HG03095 (cell line): ENCODE data around the gene MRAP.
"Not testable (repeated sequence)": the region's sequence is repeated elsewhere in the genome, so short reads cannot be mapped to it uniquely, and the experiment has no call there.

Experiments used
- ATAC-seq: cut with Tn5 transposase; IDR thresholded peaks from one replicate; pipeline ENCODE4 v1.9.1; 2021; ENCODE audit warnings: moderate library complexity; ENCODE audit not compliant: unreplicated experiment

MRAP gene

DNA sequence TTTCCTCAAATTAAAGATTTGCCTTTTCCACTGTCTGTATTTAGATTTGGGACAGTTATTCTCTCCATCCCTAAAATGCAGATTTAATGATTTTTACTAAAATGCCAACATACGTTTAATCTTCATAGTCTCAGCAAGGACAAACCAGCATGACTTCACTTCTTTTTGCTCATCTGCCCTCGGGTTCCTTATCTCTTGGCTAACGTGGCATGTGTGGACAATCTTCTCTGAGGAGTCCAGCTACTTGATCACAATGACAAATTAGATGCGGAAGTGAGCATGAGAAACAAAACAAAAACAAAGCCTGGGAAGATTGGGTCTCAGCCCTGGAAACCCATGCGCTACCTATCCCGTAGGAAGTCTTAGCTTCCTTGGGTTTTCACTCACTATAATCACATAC is 1.0 kb downstream of the MRAP start:
- ATAC-seq, result no peak

DNA sequence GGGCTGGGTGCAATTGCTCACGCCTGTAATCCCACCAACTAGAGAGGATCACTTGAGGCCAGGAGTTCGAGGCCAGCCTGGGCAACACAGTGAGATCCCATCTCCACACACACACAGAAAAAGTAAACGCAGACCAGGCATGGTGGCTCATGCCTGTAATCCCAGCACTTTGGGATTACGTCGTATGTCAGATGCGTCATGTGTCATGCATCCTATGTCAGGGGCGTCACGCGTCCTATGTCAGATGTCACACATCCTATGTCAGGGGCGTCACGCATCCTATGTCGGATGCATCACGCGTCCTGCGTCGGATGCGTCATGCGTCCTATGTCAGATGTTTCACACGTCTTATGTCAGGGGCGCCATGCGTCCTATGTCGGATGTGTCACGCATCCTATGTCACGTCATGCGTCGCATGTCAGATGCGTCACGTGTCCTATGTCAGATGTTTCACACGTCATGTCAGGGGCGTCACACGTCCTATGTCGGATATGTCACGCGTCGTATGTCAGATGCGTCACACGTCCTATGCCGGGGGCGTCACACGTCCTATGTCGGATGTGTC is 1.5 kb downstream of the MRAP start:
- ATAC-seq, result no peak

DNA sequence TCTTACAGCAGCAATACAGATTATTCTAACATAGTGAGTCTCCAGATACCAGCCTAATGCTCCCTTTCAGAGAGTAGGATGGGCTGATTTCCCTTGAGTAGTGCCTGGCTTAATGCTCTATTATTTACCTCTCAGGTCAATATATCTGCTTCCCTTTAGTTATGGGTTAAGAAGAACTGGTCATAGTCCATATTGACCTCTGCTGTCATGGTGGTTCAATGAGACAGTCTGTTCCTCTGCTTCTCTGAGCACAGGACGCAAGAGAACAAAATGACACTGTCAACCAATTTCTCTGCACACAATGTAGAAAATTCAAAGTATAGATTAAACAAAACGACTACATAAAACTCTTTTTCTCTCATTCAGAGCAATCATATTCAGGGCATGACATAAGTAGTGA is 2.9 kb downstream of the MRAP start:
- no peak for ATAC-seq

DNA sequence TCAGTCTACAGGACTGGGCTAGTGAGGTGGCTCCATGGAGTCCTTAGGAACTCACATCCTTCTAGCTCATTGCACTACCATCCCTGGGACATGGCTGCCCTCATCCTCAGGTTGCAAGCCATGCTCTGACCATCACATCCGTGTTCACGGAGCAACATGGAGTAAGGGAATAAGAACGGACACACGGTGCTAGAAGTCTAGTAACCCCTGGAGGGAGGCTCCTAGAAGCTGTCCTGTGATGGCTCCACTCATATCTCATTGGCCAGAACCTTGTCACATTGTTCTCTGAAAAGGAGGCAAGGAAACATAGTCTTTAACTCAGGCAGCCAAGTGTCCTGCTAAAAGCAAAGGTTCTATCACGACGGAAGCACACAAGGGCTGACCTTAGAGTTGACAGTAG is 3.9 kb downstream of the MRAP start:
- ATAC-seq, result no peak

DNA sequence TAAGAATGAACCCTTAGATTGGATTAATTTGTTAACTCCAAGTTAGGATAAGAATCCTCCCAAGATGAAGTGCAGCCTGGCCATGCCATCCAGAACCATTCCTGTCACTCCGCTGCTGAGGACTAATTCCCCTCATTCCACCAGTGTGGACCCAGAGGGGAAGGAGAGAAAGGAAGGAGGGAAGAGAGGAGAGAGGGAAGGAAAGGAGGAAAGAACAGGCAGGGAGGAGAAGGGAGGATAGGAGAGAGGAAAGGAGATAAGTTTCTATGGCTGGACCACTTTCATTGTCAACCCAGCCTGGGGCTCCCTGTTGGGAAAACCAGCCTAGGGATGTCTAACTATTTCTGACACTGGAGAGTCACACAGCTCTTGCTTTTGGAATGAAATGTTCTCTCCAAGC is 4.7 kb downstream of the MRAP start:
- ATAC-seq, result no peak

DNA sequence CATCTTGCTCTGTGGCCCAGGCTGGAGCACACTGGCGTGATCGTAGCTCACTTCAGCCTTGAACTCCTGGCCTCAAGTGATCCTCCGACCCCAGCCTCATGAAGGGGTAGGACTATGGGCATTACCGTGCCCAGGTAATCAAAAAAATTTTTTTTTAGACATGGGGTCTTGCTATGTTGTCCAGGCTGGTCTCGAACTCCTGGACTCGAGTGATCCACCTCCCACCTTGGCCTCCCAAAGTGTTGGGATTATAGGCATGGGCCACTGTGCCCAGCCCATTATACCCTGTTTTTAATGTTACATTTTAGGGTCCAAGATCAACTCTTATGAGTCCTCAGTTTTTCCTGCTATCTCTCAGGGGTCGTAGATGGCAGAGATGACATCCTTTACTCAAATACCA is 6.3 kb downstream of the MRAP start:
- no peak for ATAC-seq

DNA sequence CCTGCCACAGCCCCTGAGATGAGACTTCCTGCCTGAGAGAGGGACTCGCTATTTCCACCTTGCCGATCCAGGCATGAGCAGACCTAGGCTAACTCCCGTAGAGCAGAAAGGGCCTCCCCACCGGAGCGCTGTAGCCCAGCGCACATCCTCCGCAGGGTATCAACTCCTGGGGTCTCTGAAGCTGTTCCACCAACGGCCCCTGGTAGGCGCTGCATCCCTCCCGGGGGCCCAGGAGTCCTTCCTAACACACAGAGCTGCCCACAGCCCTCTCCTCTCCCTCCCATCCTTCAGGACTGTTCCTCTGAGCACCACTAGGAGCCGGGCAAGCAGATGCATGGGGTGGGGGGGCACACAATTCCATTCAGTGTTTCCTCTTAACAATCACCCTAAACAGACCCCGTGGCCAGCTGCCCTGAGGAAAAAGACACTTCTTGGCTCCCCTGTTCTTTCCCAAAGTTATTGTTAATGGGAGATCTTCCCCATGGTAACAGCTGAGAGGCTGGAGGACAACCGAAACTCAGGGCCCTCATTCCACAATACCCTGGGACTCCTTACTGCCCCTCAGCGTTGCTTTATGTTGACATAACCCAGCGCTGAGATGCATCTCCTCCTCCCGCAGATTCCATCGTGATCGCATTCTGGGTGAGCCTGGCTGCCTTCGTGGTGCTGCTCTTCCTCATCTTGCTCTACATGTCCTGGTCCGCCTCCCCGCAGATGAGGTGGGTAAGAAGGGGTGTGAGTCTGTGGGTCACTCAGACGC is 7.5 kb downstream of the MRAP start:
- no peak for ATAC-seq

DNA sequence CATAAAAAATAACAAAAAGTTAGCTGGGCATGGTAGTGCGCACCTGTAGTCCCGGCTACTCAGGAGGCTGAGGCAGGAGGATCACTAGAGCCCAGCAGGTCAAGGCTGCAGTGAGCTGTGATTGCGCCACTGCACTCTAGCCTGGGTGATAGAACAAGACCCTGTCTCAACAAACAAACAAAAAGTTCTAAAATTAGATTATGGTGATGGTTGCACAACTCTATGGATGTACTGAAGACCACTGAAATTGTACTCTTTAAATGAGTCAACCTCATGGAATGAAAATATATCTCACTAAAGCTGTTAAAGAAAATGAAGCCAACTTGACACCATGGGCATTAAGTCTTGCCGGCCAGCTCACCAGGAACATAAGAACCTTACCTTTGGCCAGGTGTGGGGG is 9.1 kb downstream of the MRAP start:
- no peak for ATAC-seq

DNA sequence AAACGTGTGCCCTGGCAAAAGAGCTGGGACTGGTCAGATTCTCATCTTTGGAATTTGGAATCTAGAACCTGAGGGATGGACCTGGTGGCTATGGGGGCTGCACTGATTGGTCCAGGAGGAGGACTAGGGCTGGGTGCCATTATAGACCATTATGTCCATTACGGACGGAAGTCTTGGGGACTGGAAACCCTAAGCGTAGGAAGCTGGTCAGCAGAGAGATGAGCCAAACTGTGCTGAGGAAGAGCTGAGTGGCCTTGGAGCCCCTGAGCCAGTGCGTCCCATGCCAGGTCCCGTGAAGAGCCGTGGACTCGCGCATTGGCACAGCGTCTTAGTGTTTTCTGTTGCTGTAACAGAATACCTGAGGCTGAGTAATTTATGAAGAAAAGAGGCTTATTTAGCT is 10.0 kb downstream of the MRAP start:
- ATAC-seq, result no peak

DNA sequence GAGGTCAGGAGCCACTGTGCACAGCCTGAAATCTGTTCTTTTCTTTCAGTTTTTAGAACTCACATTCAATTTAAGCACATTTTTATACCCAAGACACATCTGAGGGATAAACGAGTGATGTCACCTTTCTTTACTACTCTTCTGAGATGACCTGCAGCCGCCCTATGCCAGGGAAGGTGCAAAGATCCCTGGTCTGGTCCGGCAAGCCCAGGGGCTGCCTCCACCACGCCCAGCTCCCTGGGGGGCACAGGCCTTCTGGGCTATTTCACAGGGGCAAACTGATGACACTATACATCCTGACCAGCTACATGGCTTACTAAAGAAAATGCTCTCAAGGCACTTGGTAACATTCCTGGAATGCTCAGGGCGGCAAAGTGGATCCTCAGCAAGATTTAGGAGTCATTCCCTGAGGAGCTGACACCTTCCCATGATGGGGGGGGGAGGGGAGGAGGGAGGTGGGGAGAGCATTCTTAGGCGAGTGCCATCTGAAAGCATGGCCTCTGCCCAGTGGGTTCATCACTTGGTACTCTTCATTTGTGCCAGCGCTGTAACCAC is 11.3 kb downstream of the MRAP start:
- ATAC-seq, result no peak

DNA sequence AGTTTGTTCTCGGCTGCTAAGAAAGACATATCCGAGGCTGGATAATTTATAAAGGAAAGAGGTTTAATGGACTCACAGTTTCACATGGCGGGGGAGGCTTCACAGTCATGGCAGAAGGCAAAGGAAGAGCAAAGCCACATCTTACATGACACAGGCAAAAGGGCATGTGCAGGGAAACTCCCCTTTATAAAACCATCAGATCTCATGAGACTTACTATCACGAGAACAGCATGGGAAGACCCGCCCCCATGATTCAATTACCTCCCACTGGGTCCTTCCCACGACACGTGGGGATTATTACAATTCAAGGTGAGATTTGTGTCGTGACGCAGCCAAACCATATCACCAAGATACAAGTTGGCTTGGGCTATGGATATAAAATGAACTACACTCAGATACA is 12.3 kb downstream of the MRAP start:
- ATAC-seq, result not testable (repeated sequence)

DNA sequence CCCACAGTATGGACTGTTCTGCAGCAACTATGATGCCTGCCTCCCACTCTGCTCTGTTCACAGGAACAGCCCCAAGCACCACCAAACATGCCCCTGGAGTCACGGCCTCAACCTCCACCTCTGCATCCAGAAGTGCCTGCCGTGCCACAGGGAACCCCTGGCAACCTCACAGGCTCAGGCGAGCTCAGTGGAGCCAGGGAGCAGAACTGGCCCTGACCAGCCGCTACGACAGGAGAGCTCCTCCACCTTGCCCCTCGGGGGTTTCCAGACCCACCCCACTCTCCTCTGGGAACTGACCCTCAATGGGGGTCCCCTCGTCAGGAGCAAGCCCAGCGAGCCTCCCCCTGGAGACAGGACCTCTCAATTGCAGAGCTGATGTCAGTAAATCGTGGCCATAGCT is 13.0 kb downstream of the MRAP start:
- no peak for ATAC-seq

DNA sequence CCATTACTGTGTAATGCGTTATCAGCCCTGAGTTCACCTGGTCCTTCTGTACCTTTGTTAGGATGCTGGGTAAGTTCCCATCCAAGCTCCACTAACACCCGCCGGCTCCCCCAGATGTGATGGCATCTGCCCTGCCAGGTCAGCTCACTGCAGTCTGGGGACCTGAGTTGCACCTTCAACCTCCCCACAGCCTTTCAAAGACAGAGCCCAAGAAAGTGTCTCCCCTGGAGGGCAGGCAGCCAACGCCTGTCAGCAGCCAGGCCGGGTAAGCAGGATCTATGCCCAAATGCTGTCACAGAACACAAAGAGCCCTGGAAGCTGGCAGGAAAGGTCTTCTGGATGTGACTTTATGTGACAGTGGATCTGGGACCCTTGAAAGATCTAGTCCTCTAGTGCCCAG is 13.7 kb downstream of the MRAP start:
- no peak for ATAC-seq

DNA sequence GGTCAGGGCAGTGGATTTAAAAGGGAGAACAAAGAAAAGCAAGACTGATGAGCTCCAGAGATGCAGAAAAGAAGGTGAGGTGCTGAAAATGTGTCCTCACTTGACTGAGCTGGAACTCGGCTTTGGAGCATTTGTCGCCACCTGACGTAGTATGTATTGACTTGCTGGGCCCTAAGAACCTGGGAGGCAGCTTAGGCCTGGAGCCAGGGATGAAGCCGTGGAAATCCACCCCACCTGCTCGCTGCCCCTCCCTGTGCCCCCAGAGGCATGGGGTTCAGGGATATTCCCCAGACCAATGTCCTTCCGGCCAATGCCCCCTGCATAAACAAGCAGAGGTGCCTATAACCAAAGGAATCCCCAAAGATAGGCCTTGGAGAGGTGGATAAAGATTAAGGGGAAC is 14.3 kb downstream of the MRAP start:
- ATAC-seq, result no peak

DNA sequence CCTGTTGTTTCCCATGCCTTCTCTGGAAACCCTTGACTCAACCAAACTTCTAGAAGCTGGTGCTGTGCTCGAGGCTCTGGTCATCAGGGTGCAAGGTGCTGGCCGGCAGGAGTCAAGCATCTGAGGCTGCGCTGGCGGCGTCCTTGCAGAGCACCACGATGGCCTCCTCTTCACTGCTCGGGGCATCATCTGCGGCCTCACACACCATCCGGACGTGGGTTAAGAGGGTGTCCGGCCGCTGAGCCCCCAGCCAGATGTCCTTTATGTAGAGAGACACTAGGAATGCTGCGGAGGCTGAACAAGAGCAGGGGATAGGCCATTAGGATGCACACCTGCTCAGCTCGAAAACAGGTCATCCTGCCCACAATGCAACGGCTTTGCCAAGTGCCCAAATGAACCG is 16.2 kb downstream of the MRAP start:
- ATAC-seq, result no peak

DNA sequence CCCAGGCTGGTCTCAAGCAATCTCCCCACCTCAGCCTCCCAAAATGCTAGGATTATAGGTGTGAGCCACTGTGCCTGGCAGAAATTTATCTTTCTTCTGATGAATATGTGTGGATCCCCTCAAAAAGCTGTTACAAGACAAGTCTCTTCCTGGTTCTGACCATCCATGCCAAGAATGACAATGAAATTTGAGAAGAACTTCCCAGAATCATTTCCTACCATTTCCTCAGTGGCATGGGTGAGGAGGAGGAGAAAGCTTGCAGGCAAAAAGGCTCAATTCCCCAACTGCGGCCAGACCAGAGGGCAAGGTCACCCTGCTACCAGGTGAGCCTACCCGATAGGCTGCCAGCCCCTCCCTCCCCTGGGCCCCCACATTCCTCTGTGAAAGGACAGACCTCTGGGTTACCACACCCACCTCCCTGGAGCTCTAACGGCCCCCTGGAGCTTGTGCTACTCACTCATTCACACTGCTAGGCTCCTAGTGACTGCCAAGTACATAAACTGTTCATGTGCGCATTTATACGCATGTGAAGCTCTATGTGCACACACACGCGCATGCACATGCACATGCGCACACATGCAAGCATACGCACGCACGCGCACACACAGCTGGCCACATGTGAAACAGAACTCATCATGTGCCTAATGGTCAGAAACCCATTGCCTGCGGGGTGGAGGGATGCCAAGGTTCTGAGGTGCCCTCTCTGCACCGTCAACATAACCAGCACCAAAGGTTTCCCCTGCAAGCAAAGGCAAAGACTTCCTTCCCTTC is 17.0 kb downstream of the MRAP start:
- ATAC-seq, result no peak

DNA sequence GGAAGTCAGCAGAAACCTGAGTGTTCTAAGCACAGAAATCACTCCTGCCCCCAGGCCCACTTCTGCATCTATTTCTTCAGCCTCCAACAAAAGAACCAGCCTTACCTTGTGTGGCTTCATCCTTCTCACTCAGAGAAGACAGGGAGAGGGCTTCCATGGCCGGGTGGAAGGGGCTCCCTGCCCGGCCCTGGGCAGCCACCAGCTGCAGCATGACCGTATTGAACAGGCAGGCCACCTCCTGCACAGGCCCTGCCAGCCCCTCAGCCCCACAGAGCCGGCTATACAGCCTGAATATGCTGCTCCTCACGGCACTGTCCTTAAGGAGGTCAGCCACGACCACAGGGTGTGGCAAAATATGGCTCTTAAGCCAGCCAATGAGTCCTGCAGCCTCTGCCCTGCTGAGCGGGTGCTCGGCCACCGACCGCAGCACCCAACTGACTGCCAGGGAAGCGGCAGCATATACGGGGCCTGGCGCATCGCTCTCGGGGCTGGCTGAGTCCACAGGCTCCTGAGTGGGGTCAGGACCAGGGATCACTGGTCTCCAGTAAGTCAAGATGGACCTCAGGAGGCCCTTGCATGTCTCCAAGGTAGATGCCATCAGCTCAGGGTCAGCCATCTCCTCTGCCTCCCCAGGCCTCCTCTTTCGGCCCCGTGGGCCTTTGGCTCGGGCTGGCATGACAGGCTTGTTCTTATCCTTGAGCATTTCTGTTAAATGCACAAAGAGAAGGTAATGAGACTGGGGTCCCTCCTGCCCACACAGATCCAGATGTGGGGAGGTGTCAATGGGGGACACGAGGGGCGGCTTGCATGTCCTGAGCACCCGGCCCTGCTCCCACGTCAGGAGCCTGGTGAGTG is 17.9 kb downstream of the MRAP start:
- ATAC-seq, result no peak

DNA sequence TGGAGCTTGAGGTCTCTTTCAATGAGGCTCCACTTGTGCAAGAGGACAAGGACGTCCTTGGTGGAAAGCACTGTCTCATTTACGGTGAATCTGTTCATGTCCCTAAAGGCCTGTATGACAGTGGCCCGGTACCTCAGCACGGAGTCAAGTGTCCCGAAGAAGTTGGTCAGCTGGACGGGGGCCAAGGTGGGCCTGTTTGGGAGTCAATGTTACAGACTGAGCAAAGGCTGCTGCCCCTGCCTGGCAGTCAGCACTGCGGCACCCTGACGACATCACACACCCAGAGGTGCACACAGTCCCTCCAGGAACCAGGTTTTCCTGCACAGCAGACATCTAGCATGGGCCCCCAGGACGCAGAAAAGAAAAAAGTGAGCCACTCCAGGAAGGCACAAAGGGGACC is 19.1 kb downstream of the MRAP start:
- no peak for ATAC-seq

DNA sequence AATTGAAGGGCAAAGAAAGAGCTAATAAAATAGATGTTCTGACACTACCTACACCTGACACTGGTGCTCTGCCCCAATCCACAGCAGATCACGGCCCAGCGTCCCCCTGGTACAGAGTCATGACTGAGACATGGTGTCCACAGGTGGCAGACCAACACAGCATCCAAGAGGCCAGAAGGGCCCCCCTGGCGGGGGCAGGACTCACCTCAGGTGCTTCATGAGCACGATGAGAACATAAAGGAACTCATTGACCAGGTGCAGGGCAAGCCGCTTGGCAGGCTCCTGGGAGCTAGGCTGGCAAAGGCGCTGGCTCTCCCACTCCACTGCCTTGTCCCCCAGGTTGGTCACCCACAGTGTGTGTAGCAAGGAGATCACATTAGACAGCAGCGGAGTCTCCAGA is 20.4 kb downstream of the MRAP start:
- ATAC-seq, result no peak

DNA sequence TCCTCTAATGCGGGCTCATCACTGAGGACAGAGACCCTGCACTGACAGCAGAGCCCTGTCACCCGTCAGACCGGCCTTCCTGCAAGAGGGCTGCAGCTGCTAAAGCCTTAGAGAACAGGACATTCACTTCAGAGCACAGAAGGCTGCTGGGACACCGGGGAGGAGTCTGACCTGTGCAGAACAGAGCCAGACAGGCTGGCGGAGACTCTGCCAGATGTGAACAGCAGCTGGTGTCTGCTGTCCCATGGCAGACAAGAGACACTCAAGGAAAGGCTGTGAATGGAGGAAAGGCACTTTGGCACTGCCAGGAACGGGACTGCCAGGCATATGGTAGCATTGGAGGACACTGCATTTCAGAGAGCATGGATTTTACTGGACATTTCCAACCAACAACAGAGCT is 21.4 kb downstream of the MRAP start:
- ATAC-seq, result no peak

DNA sequence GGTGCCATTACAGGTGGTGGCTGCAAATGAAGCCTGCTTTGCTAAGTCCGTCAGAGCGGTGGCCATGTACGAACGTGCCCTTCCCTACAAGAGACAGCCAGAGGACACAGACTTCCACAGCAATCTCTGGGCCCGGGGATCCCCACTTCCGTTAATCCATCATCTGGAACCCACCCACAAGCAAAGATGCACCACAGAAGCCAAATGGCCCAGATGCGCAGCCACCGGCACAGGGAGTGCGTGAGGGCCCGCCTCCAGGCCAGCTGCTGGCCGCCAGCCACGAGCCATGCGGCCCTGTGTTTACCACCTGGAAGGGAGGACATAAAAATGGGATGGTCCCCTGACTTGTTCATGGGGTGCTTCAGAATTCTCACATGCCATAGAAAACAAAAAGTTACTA is 22.1 kb downstream of the MRAP start:
- no peak for ATAC-seq
